Measurements from ENCODE around the gene GALM. TPM values are rescaled to one million over a fixed set of nuclear protein-coding genes. Genes with fewer than 3 reads are reported as not detected.
"Not testable (repeated sequence)": the region's sequence is repeated elsewhere in the genome, so short reads cannot be mapped to it uniquely, and the experiment has no call there.

GALM gene
- total and polyA plus RNA-seq, 2 donors: 12.7 to 16.8 TPM

DNA sequence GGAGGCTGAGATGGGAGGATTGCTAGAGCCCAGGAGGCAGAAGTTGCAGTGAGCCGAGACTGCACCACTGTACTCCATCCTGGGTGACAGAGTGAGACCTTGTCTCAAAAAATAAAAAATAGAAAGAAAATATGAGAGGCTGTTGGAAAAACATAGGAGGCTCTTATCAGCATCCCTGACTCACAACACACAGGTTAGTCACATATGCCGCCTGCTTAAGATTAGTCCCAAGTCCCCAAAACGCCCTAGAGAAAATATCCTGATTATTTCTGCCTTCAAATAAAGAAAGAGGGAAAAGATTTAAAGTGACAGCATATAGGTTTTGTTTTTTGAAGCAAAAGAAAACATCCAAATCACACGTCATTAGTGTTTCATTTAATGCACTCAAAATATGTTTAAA, 29.8 kb upstream of the GALM start:
- WGBS: 89% methylated on average over 4 of the region's 4 CpGs
- H3K36me3 ChIP-seq (ENCODE audit: insufficient read depth): no peaks in the 10 kb centered on the region
- DNase-seq (ENCODE audit: extremely low spot score): no peak
- H3K4me3 ChIP-seq (ENCODE audit: low read depth, low read length): no peak overlapping the region
- no peak overlapping the region for H3K27ac ChIP-seq (ENCODE audit: low read depth)
- no peaks in the 10 kb centered on the region for H3K4me1 ChIP-seq (ENCODE audit: insufficient read depth)

DNA sequence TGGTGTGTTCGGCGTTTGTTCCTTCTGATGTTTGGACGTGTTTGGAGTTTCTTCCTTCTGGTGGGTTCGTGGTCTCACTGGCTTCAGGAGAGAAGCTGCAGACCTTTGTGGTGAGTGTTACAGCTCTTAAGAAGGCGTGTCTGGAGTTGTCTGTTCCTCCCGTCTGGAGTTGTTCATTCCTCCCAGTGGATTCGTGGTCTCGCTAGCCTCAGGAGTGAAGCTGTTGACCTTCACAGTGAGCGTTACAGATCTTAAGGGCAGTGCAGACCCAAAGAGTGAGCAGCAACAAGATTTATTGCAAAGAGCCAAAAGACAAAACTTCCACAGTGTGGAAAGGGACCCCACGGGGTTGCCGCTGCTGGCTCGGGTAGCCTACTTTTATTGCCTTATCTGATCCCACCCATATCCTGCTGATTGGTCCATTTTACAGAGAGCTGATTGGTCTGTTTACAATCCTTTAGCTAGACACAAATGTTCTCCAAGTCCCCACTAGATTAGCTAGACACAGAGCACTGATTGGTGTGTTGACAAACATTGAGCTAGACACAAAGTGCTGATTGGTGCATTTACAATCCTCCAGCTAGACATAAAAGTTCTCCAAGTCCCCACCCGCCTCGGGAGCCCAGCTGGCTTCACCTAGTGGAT, 23.4 kb upstream of the GALM start:
- H3K27ac ChIP-seq (ENCODE audit: low read depth); DNase-seq (ENCODE audit: extremely low spot score); H3K36me3 ChIP-seq (ENCODE audit: insufficient read depth); H3K4me1 ChIP-seq (ENCODE audit: insufficient read depth); H3K4me3 ChIP-seq (ENCODE audit: low read depth, low read length): not testable (repeated sequence)
- 86% methylated on average over 14 of the region's 14 CpGs for WGBS

DNA sequence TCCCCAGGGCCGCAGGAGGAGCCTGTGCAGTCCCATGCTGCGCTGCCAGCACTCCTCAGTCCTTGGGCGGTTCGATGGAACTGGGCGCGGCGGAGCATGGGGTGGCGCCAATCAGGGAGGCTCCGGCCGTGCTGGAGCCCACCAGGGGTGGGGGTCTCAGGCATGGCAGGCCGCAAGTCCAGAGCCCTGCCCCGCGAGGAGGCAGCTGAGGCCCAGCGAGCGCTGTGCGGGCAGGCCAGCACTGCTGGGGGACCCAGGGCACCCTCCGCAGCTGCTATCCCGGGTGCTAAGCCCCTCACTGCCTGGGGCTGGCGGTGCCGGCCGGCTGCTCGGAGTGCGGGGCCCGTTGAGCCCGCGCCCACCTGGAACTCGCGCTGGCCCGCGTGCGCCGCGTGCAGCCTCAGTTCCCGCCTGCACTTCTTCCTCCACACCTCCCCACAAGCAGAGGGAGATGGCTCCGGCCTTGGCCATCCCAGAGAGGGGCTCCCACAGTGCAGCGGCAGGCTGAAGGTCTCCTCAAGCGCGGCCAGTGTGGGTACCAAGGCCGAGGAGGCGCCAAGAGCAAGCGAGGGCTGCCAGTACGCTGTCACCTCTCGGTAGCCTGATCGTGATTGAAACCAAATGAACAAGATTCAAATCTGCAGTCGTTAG, 22.8 kb upstream of the GALM start:
- Histone ChIP-seq H3K36me3 (ENCODE audit: insufficient read depth) (no peaks in the 10 kb centered on the region), H3K4me1 (ENCODE audit: insufficient read depth) (no peaks in the 10 kb centered on the region), H3K27ac (ENCODE audit: low read depth) (no peak overlapping the region), H3K4me3 (ENCODE audit: low read depth, low read length) (no peak overlapping the region)
- 95% methylated on average over 45 of the region's 45 CpGs for WGBS
- DNase-seq (ENCODE audit: extremely low spot score): no peak

DNA sequence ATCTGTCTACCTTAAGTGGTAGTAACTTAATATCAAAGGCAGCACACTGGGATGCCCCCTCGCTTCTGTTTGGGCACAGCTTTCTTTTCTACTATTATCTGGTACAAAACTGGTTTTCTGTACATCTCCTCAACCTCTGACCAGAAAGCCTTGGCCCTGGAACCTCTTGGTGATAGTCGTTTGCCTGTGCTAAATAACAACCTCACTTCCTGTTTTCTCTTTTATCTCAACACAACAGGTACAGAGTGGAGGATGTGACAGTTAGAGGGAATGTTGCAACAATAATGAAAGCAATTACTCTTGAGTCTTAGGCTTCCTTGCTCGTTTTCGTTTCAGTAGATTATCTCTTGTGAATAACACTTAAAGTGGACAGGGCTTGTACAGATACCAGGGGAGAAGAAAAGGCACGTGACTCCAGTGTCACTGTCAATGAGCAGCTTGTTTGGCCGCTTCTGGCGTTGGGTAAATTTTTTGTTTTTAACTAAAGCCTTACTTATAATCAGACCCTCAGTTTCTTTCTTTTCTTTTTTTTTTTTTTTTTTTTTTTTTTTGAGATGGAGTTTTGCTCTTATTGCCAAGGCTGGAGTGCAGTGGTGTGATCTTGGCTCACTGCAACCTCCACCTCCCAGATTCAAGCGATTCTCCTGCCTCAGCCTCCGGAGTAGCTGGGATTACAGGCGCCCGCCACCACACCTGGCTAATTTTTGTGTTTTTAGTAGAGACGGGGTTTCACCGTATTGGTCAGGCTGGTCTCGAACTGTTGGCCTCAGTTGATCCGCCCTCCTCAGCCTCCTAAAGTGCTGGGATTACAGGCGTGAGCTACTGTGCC, 22.0 kb upstream of the GALM start:
- 92% methylated on average over 16 of the region's 16 CpGs for WGBS
- not testable (repeated sequence) for H3K27ac ChIP-seq (ENCODE audit: low read depth); H3K4me3 ChIP-seq (ENCODE audit: low read depth, low read length); H3K36me3 ChIP-seq (ENCODE audit: insufficient read depth); DNase-seq (ENCODE audit: extremely low spot score); H3K4me1 ChIP-seq (ENCODE audit: insufficient read depth)

DNA sequence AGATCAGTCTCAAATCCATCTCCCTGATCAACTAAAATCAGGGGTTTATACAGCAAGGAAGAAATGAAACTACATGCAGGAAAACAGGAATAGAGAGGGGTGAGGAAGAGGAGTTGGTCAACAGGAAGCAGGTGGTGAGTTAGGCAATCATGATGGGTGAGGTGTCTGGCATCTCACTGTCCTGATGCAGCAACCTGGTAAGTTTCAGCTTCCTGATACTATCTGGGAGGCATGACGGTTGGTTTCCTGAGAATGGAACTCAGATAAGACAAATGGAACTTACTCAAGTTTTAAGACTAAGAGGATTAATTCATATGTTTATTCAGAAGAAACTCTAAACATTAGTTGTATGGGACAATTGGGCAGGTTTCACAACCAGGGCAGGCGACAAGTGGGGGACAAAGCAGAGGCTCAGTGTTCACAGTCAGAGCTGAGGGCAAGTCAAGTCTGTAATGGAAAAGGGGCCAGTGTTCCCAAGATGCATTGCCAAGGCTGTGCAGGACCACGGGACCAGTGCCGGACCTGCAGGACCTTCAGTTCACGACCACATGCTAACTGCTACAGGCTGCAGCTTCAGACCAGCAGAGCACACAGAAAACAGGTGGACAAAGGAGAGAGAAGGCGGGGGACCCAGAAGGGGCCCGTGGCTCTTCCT, 17.7 kb upstream of the GALM start:
- no peaks in the 10 kb centered on the region for H3K4me1 ChIP-seq (ENCODE audit: insufficient read depth)
- no peak for DNase-seq (ENCODE audit: extremely low spot score)
- H3K4me3 ChIP-seq (ENCODE audit: low read depth, low read length): no peak overlapping the region
- H3K36me3 ChIP-seq (ENCODE audit: insufficient read depth): no peaks in the 10 kb centered on the region
- 87% methylated on average over 7 of the region's 7 CpGs for WGBS
- no peak overlapping the region for H3K27ac ChIP-seq (ENCODE audit: low read depth)

DNA sequence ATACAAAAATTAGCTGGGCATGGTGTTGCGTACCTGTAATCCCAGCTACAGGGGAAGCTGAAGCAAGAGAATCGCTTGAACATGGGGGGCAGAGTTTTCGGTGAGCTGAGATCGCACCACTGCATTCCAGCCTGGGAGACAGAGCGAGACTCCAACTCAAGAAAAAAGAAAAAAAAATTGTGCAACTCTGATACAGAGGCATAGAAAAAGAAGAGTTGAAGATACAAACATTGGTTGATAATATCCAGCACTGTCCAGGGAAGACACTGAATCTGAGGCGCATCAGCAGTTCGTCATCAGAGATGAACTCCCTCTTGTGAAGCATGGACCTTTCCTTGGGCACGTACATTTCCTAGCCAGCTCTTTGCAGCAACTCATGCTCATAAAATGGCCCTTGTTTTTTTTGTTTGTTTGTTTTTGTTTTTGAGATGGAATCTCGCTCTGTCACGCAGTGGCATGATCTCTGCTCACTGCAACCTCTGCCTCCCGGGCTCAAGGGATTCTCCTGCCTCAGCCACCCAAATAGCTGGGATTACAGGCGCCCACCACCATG, 16.7 kb upstream of the GALM start:
- Histone ChIP-seq H3K4me1 (ENCODE audit: insufficient read depth) (no peaks in the 10 kb centered on the region), H3K4me3 (ENCODE audit: low read depth, low read length) (no peak overlapping the region), H3K36me3 (ENCODE audit: insufficient read depth) (no peaks in the 10 kb centered on the region), H3K27ac (ENCODE audit: low read depth) (no peak overlapping the region)
- DNase-seq (ENCODE audit: extremely low spot score): no peak
- WGBS: 90% methylated on average over 12 of the region's 12 CpGs

DNA sequence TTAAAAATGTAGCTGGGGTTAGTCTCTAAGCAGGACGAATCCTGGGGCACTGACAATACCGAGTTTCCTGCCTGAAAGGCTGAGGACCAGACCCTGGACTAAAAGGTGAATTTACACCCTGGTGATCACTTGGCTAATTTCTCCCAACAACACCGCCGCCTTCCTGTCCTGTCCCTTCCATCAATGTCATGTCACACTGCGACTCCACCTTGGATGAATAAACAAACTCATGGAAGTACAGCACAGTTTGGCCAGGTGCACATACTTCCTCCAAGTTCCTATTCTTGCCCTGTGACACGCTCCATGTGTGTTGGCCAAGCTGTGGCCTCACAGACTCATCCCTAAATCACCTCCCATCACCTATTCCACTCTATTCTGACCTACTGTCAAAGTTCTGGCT, 15.9 kb upstream of the GALM start:
- DNase-seq (ENCODE audit: extremely low spot score): no peak
- no peak overlapping the region for H3K27ac ChIP-seq (ENCODE audit: low read depth)
- WGBS: 90% methylated on average over 6 of the region's 6 CpGs
- H3K4me1 ChIP-seq (ENCODE audit: insufficient read depth): no peaks in the 10 kb centered on the region
- H3K4me3 ChIP-seq (ENCODE audit: low read depth, low read length): no peak overlapping the region
- H3K36me3 ChIP-seq (ENCODE audit: insufficient read depth): no peaks in the 10 kb centered on the region

DNA sequence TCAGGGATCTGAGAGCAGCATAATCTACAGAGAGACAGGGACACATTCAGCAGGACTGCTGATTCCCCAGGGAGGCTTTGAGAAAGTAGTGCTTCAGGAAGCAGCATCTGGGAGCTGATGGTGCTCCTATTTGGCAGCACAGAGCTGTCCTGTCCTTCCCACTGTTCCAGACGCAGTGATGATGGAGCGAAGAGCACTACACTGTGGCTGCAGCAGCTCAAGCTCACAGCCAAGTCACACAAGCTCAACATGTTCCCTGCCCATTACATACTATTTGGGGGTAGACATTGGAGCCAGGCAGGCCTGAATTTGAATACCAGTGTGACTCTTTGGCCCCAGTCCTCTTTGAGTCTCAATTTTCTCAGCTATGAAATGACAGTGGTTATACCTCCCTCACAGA, 15.2 kb upstream of the GALM start:
- 94% methylated on average over 2 of the region's 2 CpGs for WGBS
- H3K4me1 ChIP-seq (ENCODE audit: insufficient read depth): no peaks in the 10 kb centered on the region
- H3K4me3 ChIP-seq (ENCODE audit: low read depth, low read length): no peak overlapping the region
- H3K27ac ChIP-seq (ENCODE audit: low read depth): no peak overlapping the region
- H3K36me3 ChIP-seq (ENCODE audit: insufficient read depth): no peaks in the 10 kb centered on the region
- no peak for DNase-seq (ENCODE audit: extremely low spot score)

DNA sequence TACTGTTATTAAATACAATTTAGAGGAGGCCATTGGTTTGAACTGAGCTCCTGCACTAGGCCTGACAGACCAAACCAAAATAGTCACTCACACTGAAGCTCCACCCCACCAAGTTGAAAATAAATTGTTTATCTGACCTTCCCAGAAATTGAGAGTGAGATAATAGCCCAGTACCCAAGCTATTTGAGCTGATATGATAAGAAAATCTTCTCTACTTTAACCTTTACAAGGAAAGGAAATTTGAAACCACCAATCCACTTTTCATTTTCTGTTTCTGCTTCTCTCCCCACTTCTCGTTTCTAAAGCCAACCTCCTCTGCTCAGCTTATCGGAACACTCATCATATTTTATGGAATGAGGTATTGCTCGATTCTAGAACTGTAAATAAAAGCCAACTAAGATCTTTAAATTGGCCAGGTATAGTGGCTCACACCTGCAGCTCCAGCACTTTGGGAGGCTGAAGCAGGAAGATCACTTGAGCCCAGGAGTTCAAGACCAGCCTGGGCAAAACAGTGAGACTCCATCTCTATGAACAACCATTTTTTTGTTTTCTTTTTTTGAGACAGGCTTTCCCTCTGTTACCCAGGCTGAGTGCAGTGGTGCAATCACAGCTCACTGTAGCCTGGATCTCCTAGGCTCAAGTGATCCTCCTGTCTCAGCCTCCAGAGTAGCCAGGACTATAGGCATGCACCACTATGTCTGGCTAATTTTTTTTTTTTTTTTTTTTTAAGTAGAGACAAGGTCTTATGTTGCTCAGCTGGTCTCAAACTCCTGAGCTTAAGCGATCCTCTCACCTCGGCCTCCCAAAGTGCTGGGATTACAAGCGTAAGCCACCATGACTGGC, 13.3 kb upstream of the GALM start:
- 64% methylated on average over 6 of the region's 6 CpGs for WGBS
- no peaks in the 10 kb centered on the region for H3K36me3 ChIP-seq (ENCODE audit: insufficient read depth)
- H3K27ac ChIP-seq (ENCODE audit: low read depth): no peak overlapping the region
- H3K4me1 ChIP-seq (ENCODE audit: insufficient read depth): no peaks in the 10 kb centered on the region
- H3K4me3 ChIP-seq (ENCODE audit: low read depth, low read length): no peak overlapping the region
- DNase-seq (ENCODE audit: extremely low spot score): no peak

DNA sequence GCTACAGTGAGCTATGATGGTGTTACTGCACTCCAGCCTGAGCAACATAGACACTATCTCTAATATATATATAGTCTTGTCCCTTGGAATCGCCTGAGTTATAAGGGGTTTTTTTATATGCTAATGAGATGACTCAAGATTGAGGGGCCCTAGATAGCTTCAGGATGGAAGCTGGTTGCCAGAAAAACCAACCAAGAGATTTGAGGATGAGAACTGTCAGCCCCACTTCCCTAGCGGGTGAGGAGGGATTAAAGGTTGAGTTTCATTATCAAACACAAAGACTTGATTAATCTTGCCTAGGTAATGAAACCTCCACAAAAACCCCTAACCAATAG, 12.6 kb upstream of the GALM start:
- WGBS: 91% methylated on average over 2 of the region's 2 CpGs

DNA sequence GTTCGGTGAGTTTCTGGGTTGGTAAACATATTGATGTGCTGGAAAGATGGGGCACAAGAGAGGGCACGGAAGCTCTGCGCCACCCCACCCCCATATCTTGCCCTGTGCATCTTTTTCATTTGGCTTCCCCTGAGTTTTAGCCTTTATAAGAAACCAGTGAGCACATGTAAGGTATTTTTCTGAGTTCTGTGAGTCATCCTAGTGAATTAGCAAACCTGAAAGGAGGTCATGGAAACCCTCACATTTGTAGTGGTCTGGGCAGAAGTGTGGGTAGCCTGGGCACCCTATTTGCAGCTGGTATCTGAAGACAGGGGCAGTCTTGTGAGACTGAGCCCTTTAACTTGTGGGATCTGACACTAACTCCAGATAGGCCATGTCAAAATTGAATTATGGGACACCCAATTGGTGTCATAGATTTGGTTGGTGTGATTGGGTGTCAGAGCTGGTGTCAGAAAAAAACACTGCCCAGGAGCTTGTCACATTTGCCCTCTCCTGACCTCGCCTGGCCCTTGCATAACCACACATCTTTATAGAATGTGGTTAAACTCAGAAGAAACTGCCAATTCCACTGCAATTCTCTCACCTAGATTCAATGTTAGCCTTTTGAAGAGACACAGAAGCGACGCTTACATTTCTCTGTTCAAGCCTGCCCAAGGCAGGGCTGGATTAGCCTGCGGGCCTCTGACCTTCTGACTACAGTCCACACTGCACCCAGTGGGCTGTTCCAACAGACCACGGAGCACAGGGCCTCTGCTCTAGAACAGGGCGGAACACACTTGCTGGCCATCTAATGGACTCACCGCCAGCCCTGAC, 12.0 kb upstream of the GALM start:
- Histone ChIP-seq H3K27ac (ENCODE audit: low read depth) (no peak overlapping the region), H3K36me3 (ENCODE audit: insufficient read depth) (no peaks in the 10 kb centered on the region), H3K4me1 (ENCODE audit: insufficient read depth) (no peaks in the 10 kb centered on the region), H3K4me3 (ENCODE audit: low read depth, low read length) (no peak overlapping the region)
- WGBS: 82% methylated on average over 10 of the region's 10 CpGs
- no peak for DNase-seq (ENCODE audit: extremely low spot score)

More for the DNA sequence above, 12.6 kb upstream of the GALM start:
- H3K4me3 ChIP-seq (ENCODE audit: low read depth, low read length): no peak overlapping the region
- H3K36me3 ChIP-seq (ENCODE audit: insufficient read depth): no peaks in the 10 kb centered on the region
- no peaks in the 10 kb centered on the region for H3K4me1 ChIP-seq (ENCODE audit: insufficient read depth)
- H3K27ac ChIP-seq (ENCODE audit: low read depth): no peak overlapping the region
- no peak for DNase-seq (ENCODE audit: extremely low spot score)
